Daoy (cell line): Measurements from ENCODE around the gene ARHGAP44. TPM values are rescaled to one million over a fixed set of nuclear protein-coding genes. Genes with fewer than 3 reads are reported as not detected.

Source experiments
- DNase-seq: peaks from one replicate; pipeline ENCODE4 v3.0.0-alpha.2; 2015; ENCODE audit warnings: low read depth
- total RNA-seq: library from RNA; depleted of rRNA; stranded (reverse); fragments of >200 nt; shearing (Covaris generic); gene quantifications from 2 replicates; pipeline ENCODE4 v1.2.3, GENCODE V29; 2014; rRNA removed

The ARHGAP44 gene
- total RNA-seq, 1 experiment from 2014 or later, result 4.6 TPM

DNA sequence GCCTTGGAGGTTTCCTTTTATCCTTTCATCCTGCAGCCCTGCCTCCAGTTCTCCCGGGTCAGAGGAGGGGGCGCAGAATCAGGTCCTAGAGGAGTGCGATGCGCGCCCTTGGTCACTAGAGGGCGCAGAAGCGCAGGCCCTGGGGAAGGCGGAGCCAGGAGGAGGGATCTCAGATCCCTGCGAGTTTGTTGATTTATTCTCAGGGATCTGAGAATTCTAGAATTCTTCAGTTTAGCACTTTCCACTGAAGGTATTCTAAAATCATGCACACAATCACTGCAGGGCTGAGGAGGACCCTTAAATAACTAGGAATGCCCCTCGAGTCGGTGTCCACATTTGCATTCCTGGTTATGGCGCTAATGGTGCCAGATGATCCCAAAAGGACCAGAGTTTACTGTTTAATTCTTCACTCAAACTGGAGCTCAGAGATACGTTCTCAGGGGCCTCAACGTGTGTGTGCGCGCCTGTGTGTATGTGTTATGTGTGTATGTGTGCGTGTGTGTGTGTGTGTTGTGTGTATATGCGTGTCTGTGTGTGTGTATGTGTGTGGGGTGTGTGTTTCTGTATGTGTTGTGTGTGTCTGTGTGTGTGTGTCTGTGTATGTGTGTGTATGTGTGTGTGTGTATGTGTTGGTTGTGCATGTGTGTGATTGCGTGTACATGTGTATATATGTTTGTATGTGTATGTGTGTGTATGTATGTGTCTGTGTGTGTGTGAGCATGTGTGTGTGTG, 235.4 kb downstream of the ARHGAP44 start:
- peak; percentile 76 for DNase-seq

DNA sequence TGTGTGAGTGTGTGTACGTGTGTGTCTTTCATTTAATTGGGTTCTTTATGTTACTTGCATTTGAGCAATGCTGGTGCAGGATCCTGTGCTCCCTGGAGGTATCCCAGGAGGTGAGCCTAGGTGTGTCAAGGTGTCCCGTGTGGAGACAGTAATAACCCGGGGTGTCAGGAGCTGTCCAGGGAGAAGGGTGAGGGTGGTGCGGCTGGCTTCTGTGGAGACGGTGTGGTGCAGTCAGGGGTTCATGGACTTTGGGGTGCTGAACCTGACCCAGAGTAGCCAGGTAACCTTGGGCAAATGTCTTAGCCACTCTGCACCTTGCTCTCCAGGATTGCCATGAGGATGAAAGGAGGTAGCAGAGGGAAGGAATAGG, 235.9 kb downstream of the ARHGAP44 start:
- DNase-seq, result no peak

DNA sequence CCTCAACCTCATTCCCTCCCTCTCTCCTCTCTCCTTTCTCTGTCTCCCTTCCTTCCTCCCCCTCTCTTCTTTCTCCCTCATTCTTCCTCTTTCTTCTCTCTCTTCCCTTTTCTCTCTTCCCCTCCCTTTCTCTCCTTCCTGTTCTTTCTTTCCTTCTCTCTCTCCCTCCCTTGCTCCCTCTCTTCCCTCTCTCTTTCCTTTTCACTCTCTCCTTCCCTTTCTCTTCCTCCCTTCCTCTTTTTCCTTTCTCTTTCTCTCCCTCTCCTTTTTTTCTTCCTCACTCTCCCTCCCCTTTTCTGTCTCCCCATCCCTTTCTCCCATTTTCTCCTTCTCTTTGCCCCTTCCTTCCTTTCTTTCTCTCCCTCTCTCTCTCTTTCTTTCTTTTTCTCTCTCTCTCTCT, 236.4 kb downstream of the ARHGAP44 start:
- DNase-seq, result no peak

DNA sequence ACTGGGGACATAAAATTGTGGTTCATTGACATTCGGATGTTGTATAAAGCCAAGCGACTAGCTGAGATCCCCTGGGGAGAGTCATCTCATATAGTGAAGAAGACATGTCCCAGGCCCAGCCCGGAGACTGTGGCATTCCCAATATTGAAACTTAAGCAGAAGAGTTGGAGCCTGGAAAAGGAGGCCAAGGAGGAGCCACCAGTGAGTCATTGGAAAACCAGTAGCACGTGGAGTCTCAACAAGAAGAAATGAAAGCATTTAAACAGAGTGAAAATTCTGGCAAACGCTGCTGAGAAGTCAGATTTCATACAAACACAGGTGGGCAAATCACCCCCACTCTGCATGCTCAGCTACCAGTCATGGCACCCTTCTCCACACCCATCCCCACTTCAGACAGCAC, 237.9 kb downstream of the ARHGAP44 start:
- peak; percentile 23 for DNase-seq

DNA sequence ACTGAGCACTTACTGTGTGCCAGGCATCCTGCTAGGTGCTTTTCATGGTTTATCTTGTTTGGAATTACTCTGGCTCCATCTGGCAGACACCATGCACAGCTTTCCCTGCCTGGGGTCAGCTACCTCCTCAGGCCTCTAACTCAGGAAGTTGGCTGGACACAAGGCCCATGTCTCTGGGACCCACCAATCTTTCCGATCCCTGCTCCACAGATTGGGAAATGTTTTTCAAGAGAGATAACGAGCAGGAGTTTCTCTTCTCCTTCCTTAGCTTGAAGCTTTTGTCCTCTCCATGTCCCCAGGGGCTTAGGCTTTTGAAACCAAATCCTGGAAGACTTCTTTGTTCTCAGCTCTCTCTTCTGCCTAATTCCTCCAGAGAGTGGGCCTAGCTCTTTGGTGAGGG, 240.0 kb downstream of the ARHGAP44 start:
- no peak for DNase-seq

DNA sequence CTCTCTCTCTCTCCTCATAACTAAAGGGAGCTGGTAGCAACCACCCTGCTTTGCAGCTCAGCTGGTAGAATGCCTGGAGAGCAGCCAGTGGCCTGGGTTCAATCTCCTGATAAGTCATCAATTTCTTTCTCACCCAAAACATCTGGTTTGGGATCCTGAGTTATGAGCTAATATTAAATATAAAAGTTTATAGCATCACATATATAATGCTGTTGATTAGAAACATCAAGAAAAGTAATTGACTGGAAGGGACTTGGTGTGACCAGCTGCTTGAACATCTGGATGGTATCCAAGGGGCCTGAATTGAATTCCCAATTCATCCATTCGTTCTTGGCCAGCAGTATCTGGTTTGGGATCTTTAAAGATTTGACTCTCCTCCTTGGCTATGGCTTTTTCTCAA, 240.8 kb downstream of the ARHGAP44 start:
- DNase-seq, result no peak

DNA sequence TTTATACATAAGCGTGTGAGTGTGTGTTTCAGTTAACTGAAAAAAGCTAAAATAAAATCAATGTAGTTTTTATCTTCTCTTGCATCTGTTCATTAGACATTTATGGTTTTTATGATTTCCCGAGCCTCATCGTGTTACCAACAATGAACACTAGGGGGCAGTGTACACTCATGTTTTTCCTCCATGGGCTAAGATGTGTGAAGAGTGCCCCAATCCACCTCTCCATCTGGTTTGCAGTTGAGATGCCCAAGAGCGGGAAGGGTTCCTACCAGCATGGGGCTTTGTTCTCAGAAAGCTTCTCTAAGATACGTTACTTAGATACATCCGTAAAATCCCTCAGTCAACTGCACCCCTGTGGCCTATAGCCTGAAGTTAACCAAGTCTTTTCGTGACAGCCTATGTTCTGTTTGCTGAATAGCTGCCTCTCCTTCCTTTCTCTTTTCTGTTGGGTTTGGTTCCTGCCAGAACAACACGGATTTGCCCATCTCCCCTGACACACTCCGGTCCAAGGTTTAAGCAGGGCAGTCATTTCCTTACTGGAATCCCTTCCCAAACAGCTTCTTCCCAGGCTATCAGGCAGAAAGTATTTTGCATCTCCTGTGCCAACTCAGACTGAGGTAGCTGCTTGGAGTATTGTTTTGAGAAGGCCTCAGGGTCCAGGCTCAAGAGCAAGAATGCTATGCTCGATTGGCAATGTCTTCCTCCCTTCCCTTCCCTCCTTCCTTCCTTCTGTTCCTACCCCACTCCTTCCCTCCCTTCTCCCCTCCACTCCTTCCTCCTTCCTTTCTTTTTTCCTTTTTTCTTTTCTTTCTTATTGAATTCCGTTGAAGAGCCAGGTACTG, 241.4 kb downstream of the ARHGAP44 start:
- DNase-seq, result peak; percentile 47

DNA sequence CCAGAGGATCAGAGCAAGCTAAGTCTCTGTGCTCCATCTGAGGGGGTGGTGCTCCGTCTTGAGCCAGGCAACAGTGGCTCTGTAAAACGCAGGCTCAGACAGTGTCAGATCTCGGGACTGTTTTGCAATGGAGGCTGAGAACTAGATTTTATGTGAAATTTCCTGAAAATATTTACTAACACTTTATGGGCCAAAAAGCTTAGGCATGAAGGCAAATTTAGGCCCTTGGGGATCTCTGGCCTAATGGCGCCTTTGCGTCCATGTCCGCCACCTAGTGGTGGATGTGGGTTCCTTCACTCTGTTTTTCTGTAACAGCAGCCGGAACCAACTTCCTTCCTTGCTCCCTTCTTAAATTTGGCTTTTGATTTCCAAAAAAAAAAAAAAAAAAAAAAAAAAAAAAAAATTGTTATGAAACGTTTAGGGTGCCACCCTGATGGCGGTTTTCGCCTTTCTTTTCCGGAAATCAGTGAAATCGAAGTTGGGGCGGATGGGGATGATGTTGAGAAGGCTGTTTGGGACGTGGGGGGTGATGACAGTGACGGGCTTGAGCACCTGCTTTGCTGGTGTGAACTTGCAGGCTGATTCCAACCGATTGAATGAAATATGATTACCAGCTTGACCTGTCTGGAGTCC, 242.5 kb downstream of the ARHGAP44 start:
- peak; percentile 54 for DNase-seq

DNA sequence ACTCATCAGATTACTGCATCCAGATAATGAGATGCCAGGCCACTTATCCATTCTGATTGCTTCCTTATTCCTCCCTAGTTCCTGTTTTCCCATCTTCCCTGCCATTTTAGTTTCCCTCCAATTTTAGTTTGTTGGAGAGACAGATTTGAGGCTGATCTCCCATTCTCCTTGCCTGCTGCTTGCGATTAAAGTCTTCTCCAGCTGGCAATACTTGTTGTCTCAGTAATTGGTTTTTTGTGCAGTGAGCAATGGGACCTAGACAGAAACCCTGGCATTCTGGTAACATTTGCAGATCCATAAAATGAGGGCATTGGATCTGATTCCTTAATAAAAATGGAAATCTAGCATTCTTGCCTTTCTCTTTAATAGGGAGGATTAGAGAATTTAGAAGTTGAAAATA, 246.1 kb downstream of the ARHGAP44 start:
- no peak for DNase-seq

DNA sequence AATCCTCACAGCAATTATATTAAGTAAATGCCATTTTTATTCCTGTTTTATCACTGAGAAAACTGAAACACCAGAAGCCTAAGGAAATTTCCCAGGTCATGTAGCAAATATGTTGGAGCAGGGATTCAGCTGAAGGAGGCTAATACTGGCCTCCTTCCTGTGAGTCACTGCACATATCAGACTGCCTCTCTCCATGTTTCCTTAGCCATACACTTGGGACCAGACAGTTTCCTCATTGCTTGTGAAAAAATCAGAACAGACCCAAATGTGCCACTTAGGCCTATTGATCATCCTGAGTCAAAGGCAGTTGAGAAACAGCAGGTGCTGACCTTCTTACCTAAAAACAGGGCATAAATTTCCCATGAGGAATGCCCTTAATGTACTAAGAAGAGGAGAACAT, 247.5 kb downstream of the ARHGAP44 start:
- DNase-seq, result peak; percentile 14

DNA sequence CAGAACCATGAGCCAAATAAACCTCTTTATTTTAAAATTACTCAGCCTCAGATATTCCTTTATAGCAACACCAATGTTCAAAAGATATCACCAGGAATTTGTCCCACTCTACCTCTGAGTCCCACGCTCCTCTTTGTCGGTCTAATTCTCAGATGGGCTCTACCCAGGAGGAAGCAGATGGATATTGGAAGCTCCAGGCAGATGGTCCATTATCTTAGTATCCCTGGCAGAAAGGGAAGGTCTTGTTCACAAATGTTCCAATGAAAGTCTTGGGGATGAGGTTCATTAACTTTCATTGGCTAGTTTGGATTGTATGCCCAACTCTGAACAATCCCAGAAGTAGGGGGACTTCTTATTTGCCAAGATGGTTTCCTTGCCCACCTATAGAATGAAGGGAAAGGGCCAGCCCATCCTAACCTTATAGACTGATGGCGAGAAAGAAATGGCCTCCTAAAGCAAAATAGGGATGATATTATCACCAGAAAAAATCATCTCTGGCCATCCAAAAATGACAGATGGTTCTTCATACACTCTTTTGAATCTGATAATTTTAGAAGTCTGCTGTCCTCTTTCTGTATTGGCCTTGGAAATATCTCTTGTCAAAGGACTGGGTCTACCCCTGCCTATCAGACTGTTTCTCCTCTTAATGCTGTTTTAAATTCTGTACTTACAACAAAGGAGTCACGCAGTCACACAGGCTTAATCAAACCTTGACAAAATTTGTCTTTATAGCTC, 249.8 kb downstream of the ARHGAP44 start:
- DNase-seq, result no peak

Other genes with a start within 250 kb of the ARHGAP44 start
- 1.4 and 2.5 TPM in 2 replicates for gene MYOCD, start 123.6 kb upstream of the ARHGAP44 start, total RNA-seq
- 104 and 125 TPM in 2 replicates for gene ELAC2, start 228.5 kb downstream of the ARHGAP44 start, total RNA-seq